GM12874 (cell line): ENCODE results near the gene C11orf21.

Experiments
- CTCF ChIP-seq: IDR thresholded peaks from 2 replicates; pipeline ENCODE4 v1.5.1; 2011; ENCODE audit warnings: low read depth, mild to moderate bottlenecking, control low read depth, low read length, moderate library complexity; ENCODE audit not compliant: insufficient read depth

C11orf21 gene

DNA sequence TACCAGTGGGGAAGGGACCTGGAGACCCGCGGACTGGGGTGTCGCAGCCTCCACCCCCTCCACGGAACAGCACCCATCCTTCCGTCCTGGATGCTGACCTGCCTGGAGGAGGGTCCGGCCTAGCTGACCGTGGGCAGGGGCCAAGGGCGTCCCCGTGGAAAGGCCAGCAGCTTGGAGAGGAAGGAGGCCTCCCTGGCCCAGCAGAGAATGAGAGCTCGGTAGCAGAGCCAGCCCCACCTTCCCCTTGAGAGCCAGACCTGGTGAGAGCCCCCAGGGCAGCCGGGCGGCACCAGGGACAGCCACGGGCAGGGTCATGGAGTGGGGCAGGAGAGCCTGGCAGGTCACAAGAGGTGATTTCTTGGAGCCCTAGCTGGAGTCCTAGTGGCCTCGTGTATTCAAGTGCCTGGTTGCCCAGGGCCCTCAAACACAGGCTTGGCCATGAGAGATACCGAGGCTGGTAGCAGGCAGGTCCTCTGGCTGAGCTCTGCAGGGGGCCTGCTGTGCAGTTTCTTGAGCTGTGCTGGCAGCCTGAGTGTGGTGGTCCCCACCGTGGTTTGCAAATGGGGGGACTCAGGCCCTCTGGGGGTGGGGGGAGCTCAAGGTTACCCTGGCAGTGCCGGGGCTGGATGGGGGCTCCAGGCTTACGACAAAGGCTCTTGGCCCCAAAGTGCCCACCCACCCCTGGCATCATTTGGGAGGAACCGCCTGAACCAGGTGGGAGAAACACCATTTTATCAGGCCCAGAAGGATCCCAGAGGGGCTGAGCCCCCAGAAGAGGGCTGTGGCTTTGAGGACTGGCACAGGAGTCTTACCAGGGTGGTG lies 7.7 kb upstream of the C11orf21 start:
- TF ChIP-seq CTCF, result no peak

- TF ChIP-seq CTCF, result no peak
Observed at GRCh38 chr11:2308713-2309112, 7.0 kb upstream of the C11orf21 start.

- no peak for TF ChIP-seq CTCF
Observed at GRCh38 chr11:2307501-2308331, 6.0 kb upstream of the C11orf21 start.

- no peak for TF ChIP-seq CTCF
Observed at GRCh38 chr11:2306877-2307500, 5.3 kb upstream of the C11orf21 start.

DNA sequence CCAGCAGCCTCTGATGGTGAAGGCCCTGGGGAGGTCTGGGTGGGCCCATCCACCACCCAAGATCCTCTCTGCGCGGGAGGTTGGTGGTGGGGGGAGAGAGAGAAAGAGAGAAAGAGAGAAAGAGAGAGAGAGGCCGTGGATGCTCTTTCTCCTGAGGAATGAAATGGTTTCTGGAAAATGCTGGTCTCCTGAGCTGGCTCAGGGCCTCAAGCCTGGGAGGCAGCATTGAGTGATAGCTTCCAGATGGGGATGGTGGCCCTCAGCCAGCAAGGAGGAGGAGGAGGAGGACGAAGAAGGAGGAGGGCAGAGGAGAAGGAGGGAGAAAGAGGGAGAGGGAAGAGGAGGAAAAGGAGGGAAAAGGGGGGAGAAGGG lies 4.7 kb upstream of the C11orf21 start:
- TF ChIP-seq CTCF, result no peak

GRCh38 chr11:2305788-2306451 lies 4.2 kb upstream of the C11orf21 start:
- no peak for TF ChIP-seq CTCF
